Suprapubic skin (tissue), 3 donors: ENCODE data around the gene NR2E1.

Source experiments
- EP300 ChIP-seq: sonication (generic); formaldehyde crosslinking; IDR thresholded peaks from one replicate; pipeline ENCODE4 v1.6.1; 2017; ENCODE audit warnings: antibody characterized with exemption
- POLR2A ChIP-seq, 2 donors: fragments of 450-650 bp; IDR thresholded peaks; one replicate each; pipeline ENCODE4 v1.6.1; 2017; ENCODE audit warnings: antibody characterized with exemption in 2 of 2, mild to moderate bottlenecking in 2 of 2, moderate library complexity in 2 of 2
- TF ChIP-seq, protein P1 (sequence below), 2 donors: fragments of 200-600 bp in 1 of 2; fragments of 450-650 bp in 1 of 2; sonication (generic) in 1 of 2; IDR thresholded peaks; one replicate each; pipeline ENCODE4 v1.5.1; 2016 to 2019; ENCODE audit warnings: antibody characterized with exemption in 2 of 2, mild to moderate bottlenecking in 1 of 2, moderate library complexity in 1 of 2

DNA sequence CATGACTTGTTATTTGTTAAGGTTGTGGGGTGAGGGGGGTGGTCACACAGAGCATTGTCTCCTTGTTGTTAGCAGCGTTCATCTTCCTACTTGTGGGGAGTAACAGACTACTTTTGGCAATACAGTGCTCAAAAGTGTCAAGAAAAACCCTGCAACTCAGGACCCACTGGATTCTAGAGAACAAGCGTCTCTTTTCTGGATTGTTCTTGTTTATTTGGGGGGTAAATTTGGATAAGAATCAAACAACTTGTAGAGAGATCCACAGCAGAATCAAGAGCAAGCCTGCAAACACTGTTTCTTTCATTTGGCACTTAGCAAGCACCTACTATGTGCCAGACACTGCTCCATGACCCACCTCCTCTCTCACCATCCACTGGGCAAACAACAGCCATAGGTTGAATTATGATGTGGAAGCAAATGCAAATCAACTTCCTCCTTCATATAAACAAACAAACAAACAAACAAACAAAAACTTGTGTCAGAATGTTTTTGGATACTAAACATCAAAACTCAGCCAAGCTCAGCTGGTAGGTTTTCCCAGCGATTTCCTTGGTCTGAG, 4.0 kb upstream of the NR2E1 start:
- TF ChIP-seq, protein P1, sequence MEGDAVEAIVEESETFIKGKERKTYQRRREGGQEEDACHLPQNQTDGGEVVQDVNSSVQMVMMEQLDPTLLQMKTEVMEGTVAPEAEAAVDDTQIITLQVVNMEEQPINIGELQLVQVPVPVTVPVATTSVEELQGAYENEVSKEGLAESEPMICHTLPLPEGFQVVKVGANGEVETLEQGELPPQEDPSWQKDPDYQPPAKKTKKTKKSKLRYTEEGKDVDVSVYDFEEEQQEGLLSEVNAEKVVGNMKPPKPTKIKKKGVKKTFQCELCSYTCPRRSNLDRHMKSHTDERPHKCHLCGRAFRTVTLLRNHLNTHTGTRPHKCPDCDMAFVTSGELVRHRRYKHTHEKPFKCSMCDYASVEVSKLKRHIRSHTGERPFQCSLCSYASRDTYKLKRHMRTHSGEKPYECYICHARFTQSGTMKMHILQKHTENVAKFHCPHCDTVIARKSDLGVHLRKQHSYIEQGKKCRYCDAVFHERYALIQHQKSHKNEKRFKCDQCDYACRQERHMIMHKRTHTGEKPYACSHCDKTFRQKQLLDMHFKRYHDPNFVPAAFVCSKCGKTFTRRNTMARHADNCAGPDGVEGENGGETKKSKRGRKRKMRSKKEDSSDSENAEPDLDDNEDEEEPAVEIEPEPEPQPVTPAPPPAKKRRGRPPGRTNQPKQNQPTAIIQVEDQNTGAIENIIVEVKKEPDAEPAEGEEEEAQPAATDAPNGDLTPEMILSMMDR (IDR thresholded peaks at IDR 0.05) = no peak
- TF ChIP-seq EP300 (no peak), POLR2A (IDR thresholded peaks at IDR 0.05) (no peak)
